GM12892 (cell line): ENCODE measurements around the gene TBC1D2B.

ENCODE experiments used
- POLR2A ChIP-seq: IDR thresholded peaks from 2 replicates; pipeline ENCODE4 v1.6.1; 2011; ENCODE audit warnings: low read depth, low read length, control low read depth
- POLR2AphosphoS5 ChIP-seq: IDR thresholded peaks from 2 replicates; pipeline ENCODE4 v1.6.1; 2011; ENCODE audit warnings: low read depth, low read length, control low read depth
- TAF1 ChIP-seq: IDR thresholded peaks from 2 replicates; pipeline ENCODE4 v1.6.1; 2011; ENCODE audit warnings: low read depth, mild to moderate bottlenecking, control low read depth, low read length, borderline replicate concordance

- no peak for TF ChIP-seq POLR2A
- no peak for TF ChIP-seq POLR2AphosphoS5
- TF ChIP-seq TAF1, result no peak
Measured at GRCh38 chr15:78101423-78102105, 24.1 kb upstream of the TBC1D2B start.
